HG02970 (cell line): Measurements from ENCODE around the gene RBM4B.

Experiments used
- ATAC-seq: cut with Tn5 transposase; IDR thresholded peaks from one replicate; pipeline ENCODE4 v1.9.1; 2021; ENCODE audit warnings: mild to moderate bottlenecking, moderate library complexity, moderate number of reproducible peaks; ENCODE audit not compliant: unreplicated experiment, low FRiP score

RBM4B gene

GRCh38 chr11:66707486-66707885 is 29.8 kb upstream of the RBM4B start:
- no peak for ATAC-seq

- no peak for ATAC-seq
Measured at GRCh38 chr11:66706989-66707388, 29.3 kb upstream of the RBM4B start.

DNA sequence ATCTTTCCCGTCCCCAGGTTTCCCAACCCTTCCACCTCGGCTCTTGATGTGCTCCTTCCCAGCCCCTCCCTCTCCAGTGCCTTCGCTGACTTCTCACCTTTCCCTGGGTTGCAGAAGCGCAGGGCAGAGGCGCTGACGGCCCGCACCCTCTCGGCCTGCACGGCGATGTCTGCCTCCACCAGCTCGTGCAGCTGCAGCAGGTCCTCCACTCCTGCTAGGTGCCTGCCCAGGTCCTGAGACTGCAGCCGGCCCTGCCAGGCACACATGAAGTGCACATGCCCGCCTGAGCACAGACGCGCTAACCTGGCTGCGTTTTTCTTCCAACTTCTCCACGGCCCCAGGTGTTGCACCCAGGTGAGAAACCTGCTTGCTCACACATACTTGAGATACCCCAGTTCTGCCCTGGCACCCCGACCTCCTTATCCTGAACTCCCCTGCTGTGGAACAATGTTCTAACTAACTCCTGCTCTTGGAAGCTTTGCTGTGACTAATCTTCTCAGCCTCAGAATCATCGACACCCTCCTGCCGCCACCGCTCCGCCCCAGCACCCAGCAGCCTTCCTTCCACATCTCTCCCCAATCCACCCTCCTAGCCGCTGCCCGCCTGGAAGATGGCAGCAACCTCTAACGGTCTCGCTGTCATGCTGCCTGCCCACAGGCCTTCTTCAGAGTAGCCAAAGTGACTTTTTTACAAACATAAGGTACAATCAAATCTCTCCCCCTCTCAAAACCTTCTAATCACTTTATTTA is 28.1 kb upstream of the RBM4B start:
- no peak for ATAC-seq

DNA sequence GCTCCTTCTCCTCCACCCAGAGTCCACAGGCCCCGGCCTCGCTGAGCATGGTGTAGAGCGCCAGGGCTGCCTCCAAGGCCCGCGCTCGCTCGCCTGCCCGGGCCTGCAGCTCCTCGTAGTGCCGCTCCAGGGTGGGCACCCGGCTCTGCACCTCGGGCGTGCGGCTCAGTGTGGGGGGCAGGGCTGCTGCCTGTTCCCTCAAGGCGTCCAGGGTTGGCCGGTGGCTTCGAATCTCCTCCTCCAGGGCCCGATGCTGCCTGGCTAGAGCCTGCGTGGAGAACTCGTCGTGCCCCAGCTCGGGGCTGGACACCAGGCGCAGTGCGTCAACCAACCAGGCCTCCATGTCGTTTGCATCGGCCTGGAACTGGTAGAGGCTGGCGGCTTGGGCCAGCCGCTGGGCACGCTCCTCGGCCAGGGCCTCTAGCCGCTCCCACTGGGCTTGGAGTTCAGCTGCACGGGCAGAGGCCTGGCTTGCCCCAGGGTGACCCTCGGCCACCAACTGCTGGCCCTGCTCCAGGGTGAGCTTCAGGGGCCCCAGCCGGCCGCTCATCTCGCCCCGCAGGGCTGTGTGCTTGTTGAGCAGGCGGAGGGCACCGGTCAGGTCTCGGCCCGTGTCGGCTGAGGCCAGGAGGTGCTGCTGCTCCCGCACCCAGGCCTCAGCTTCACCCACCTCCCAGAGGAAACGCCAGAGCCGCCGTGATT is 27.1 kb upstream of the RBM4B start:
- no peak for ATAC-seq

GRCh38 chr11:66701432-66702240 is 23.9 kb upstream of the RBM4B start:
- no peak for ATAC-seq

DNA sequence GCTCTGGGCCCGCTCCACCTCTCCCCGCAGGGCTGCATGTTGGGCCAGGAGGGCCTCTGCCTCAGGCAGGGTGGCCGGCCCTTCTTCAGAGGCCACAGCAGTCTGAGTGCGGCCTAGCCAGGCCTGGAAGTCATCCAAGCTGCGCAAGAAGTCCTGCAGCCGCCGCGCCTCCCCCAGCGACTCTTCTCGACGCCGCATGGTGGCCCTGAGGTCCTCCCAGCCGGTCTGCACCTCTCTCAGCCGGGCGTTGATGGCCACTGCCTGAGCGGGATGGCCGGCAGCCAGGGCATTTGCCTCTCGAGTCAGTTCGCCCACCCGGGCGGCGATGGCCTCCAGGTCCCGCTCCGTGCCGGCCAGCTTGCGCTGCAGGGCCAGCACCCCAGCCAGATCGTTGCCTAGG is 23.1 kb upstream of the RBM4B start:
- ATAC-seq = no peak

- ATAC-seq = no peak
Measured at GRCh38 chr11:66700337-66700736, 22.6 kb upstream of the RBM4B start.

DNA sequence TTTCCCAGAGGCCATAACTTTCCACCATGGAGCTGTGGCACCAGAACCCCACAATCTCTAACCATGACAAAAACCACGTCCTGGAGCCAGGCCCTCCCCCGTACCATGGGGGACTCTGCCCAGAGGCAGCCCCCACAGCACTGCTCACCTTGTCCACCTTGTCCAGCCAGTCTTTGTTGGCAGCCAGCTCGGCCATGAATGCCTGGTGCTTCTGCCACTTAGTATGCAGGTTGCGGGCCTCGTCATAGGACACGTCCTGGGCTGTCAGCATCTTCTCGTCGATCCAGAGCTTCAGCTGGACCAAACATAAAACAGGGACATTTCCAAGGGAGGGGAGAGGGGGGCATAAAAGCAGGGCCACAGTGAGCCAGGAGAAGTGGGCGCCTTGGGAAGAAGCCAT is 20.8 kb upstream of the RBM4B start:
- no peak for ATAC-seq

- no peak for ATAC-seq
Measured at GRCh38 chr11:66697988-66698387, 20.3 kb upstream of the RBM4B start.

- no peak for ATAC-seq
Measured at GRCh38 chr11:66696146-66696545, 18.5 kb upstream of the RBM4B start.

DNA sequence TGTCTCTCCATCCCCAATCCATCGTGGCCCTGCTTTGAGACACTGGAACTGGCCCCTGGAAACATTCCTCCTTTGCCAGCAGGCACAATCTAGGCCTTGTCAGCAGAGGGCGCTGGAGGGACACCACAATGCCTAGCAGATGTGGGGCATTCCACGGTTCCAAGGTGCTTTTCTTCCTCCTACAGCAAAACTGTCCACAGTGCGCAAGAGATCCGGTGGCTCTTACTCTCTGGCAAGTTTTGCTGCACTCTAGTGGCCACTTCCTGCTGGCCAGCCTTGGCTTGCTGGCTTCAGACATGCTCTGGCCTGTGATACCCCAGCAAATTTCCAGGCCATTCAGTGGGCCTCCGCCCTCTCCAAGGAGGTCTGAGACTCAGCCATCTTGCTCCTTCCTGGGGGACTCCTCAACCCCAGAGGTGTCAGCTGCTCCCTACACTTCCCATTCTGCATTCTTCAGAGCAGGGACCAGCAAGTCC is 17.1 kb upstream of the RBM4B start:
- no peak for ATAC-seq

GRCh38 chr11:66694056-66694410 is 16.3 kb upstream of the RBM4B start:
- ATAC-seq = no peak

- ATAC-seq = no peak
Measured at GRCh38 chr11:66693356-66694055, 15.8 kb upstream of the RBM4B start.

DNA sequence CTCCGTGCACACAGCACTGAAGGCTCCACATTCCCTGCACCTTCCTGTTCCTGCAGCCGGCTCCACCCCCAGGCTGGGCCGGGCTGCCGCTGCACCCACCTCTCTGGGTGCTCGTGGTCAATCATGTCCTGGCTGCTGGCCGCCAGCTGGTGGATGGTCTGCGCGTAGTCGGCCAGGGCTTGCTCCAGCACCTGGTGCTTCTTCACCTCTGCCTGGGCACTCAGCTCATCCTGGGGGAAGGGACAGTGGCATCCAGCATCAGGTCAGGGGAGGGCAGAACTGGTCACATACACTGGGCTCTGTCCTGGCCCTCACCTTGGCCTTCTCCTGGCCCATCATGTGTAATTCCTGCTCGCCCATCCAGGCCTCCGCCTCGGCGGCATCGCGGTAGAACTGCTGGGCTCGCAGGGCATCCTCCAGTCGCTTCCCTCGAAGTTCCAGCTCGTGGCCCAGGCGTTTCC is 15.2 kb upstream of the RBM4B start:
- ATAC-seq = no peak

DNA sequence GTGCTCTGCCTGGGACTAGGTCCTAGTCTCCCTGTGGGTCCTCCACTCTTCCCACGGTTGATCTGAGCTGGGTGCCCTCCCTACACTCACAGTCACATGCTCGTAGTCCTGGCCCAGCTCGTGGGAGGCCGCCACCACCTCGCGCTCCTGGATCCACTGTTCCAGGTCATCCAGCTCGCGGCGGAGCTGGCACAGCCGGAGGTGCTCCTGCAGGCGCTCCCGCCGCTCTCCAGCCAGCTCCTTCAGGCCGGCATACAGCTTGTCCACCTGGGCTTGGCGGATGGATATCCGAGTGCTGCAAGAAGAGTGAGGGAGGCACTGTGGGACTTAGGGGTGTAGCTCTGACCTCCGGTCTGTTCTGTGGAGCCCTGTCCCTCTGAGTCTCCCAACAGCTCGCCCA is 14.8 kb upstream of the RBM4B start:
- no peak for ATAC-seq

GRCh38 chr11:66691311-66691980 is 13.8 kb upstream of the RBM4B start:
- no peak for ATAC-seq

DNA sequence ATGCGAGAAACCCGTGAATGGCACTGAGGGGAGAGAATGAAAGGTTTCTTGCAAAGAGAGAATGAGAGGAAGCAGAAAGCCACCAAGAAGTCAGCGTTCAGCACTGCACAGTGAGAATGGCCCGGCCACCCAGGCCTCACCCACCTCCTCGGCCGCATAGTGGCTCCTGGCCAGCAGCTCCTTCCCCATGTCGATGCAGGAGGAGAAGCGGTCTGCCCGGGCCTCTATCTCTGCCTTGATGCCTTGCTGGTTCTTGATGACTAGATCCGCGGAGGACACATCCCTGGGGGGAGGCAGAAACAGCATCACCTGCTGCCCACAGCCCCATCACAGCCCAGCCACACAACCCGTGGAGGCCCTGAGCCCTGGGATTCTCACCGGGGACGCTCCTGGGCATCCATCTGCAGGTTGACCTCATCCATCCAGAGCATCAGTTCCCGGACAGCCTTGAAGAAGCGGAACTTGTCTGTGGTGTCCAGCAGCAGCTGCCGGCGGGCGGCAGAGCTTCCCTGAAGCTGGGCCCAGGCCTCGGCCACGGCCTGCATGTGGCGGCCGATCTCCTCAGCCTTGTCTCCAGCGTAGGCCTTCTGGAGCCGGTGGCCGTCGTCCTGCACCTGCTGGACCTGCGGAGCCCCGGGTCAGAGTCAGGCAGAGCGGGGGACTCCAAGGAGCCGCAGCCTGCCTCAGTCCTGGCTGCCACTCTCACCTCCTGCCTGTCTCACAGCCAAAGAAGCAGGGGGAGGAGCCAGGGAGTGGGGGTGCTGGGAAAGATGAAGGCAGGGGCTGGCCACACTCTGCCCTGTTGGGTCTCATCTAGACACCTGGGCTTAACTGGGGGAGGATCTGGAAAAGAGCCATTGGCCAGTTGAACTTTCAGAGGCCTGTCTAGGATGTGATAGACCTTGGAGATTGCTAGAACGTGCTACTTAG is 12.2 kb upstream of the RBM4B start:
- no peak for ATAC-seq

DNA sequence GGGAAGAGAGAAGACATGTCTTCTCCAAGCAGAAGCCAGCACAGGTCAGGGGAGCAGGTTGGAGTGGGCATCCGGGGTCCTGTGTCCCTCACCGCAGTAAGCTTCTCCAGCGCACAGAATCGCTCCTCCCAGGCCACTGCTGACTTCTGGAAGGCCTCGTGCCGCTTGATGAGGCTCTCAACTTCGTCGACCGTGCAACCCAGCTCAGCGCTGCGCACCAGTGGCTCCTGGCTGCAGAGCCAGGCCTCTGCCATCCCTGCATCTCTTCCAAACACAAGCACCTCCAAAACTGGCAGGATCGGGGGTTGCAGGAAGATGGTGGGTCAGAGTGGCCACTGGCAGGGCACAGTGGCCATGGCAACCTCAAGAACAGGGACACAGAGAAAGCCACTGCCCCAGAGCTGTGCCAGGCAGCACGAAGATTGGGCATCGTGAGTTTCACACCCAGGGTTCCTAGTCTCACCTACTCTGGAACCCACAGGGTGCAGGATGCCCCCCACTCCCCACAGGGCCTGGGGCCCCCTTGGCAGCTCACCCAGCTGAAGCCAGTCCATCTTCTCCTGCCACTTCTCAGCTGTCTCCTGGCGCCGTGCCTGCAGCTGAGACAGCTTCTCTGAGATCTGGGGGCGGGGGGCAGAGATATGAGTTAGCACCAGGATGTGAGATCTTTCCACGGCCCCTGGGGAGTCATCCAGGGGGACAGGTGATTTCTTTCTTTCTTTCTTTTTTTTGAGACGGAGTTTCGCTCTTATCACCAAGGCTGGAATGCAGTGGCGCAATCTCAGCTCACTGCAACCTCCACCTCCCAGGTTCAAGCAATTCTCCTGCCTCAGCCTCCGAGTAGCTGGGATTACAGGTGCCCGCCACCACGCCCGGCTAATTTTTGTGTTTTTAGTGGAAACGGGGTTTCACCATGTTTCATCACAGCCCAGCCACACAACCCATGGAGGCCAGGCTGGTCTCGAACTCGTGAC is 11.2 kb upstream of the RBM4B start:
- ATAC-seq = no peak
